ENCODE measurements around the gene HMGCR.

Gene HMGCR

DNA sequence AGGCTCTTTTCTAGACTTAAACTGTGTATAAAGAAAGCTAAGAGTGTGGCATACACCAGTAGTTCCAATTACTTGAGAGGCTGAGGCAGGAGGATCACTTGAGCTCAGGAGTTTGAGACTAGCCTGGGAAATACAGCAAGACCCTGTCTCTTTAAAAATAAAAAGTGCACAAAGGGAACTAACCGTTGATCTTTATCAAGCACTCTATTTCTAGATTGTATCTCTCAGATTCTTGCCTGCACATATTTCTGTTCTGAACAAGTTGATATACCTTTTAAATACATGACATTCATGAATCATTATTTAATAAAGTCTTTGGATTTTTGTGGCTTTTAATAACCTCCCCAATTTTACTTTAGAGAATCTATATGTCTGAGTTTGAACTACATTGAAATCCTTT is 47.2 kb downstream of the HMGCR start:
- TF ChIP-seq, protein P1, sequence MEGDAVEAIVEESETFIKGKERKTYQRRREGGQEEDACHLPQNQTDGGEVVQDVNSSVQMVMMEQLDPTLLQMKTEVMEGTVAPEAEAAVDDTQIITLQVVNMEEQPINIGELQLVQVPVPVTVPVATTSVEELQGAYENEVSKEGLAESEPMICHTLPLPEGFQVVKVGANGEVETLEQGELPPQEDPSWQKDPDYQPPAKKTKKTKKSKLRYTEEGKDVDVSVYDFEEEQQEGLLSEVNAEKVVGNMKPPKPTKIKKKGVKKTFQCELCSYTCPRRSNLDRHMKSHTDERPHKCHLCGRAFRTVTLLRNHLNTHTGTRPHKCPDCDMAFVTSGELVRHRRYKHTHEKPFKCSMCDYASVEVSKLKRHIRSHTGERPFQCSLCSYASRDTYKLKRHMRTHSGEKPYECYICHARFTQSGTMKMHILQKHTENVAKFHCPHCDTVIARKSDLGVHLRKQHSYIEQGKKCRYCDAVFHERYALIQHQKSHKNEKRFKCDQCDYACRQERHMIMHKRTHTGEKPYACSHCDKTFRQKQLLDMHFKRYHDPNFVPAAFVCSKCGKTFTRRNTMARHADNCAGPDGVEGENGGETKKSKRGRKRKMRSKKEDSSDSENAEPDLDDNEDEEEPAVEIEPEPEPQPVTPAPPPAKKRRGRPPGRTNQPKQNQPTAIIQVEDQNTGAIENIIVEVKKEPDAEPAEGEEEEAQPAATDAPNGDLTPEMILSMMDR (IDR thresholded peaks at IDR 0.05; ENCODE audit: insufficient read depth, missing control alignments) = no peak
- DNase-seq (ENCODE audit: insufficient read length, low spot score) = no peak
- FAIRE-seq = no peak

DNA sequence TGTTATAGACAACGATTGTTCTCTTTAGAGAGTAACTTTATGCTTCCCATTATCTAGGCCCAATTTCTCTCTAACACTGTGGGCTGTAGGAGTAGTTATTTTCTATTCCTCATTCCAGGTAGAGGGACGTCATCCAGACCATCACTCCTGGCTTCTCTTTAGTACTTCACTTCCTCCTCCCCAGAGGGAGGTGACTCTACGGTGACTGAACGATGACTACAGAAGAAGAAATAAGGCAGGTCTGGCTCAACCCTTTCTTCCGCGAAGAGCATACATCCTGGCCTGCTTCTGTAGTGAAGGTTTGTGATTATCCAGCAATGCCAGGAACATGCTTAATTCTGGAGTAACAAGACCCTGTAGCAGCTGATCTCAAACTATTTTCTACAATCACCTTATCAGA is 50.8 kb downstream of the HMGCR start:
- FAIRE-seq (no peak), DNase-seq (ENCODE audit: insufficient read length, low spot score) (no peak)
- TF ChIP-seq, protein P1 (IDR thresholded peaks at IDR 0.05; ENCODE audit: insufficient read depth, missing control alignments) = no peak

DNA sequence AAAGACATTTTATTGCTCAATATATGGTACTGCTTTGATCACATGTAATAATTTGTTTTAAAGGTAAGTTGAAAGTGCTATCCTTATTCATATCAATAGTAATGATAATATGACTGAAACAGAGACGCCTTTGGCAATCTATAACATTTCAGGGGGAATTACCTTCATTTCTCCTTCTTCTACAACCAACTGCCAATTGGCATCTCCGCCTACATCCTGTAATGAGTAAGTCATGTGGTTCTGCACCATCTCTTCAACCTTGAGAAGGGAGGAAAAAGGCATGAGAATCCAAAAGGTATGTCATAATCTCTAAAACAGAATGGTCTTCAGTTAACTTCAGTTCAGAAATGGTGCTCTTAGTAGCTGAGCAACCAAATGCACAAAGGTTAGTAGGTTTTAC is 52.4 kb downstream of the HMGCR start:
- DNase-seq (ENCODE audit: insufficient read length, low spot score) (no peak), FAIRE-seq (no peak)
- TF ChIP-seq, protein P1 (IDR thresholded peaks at IDR 0.05; ENCODE audit: insufficient read depth, missing control alignments) = no peak

DNA sequence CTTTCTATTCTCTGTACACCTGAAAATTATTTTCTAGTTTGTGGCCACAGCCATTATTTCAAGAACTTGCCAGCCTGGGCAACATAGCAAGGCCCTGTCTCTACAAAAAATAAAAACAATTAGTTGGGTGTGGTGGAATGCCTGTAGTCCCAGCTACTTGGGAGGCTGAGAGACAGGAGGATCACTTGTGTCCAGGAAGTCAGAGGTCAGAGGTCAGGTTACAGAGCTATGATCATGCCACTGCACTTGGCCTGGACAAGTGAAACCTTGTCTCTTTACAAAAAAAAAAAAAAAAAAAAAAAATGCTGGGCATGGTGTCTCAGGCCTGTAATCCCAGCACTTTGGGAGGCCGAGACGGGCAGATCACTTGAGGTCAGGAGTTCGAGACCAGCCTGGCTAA is 58.3 kb downstream of the HMGCR start:
- TF ChIP-seq, protein P1 (IDR thresholded peaks at IDR 0.05; ENCODE audit: insufficient read depth, missing control alignments) = no peak
- FAIRE-seq (no peak), DNase-seq (ENCODE audit: insufficient read length, low spot score) (no peak)

DNA sequence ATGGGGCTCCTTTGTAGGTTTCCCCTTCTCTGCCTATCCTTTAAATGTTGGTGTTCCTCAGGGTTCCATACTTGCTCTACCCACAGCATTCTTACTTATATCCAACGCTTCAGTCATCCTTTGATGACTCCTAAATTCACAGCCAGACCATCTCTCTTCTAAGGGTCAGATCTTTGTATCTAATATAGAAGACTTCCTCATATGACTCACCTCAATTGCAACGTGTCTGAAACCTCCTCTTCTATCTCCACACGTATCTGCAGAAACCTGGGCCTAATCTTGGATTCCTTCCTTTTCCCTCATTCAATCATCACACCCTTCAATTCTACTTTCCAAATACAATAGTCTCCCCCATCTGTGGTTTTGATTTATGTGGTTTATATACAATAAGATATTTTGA is 68.3 kb downstream of the HMGCR start:
- DNase-seq (ENCODE audit: insufficient read length, low spot score) = no peak
- FAIRE-seq = no peak
- TF ChIP-seq, protein P1 (IDR thresholded peaks at IDR 0.05; ENCODE audit: insufficient read depth, missing control alignments) = no peak

Measured in D721Med (cell line).